NB4 (cell line): ENCODE results near the gene PPP1R15B.

Experiments used
- CTCF ChIP-seq: IDR thresholded peaks from one replicate; pipeline ENCODE4 v1.5.1; 2012; ENCODE audit warnings: low read depth, low read length
- MAX ChIP-seq: IDR thresholded peaks from 2 replicates; pipeline ENCODE4 v1.6.1; 2011; ENCODE audit warnings: low read depth, low read length
- POLR2A ChIP-seq: IDR thresholded peaks from 2 replicates; pipeline ENCODE4 v1.6.1; 2011; ENCODE audit warnings: mild to moderate bottlenecking; ENCODE audit not compliant: insufficient read length; ENCODE audit errors: extremely low read depth

GRCh38 chr1:204454476-204454875 is 42.9 kb upstream of the PPP1R15B start:
- TF ChIP-seq POLR2A (no peak), CTCF (no peak), MAX (no peak)
